Stimulated activated CD4-positive, alpha-beta T cell treated with anti-CD3 and anti-CD28 coated beads, TNF-alpha, amount 100 ng/mL, for 48 hours (primary cell): ENCODE measurements around the gene NSD1.
"Not testable (repeated sequence)": the region's sequence is repeated elsewhere in the genome, so short reads cannot be mapped to it uniquely, and the experiment has no call there.

Experiments
- DNase-seq, 3 donors: peaks; one replicate each; pipeline ENCODE4 v3.0.0-alpha.2; 2020; ENCODE audit warnings: low read depth in 3 of 3

The NSD1 gene

DNA sequence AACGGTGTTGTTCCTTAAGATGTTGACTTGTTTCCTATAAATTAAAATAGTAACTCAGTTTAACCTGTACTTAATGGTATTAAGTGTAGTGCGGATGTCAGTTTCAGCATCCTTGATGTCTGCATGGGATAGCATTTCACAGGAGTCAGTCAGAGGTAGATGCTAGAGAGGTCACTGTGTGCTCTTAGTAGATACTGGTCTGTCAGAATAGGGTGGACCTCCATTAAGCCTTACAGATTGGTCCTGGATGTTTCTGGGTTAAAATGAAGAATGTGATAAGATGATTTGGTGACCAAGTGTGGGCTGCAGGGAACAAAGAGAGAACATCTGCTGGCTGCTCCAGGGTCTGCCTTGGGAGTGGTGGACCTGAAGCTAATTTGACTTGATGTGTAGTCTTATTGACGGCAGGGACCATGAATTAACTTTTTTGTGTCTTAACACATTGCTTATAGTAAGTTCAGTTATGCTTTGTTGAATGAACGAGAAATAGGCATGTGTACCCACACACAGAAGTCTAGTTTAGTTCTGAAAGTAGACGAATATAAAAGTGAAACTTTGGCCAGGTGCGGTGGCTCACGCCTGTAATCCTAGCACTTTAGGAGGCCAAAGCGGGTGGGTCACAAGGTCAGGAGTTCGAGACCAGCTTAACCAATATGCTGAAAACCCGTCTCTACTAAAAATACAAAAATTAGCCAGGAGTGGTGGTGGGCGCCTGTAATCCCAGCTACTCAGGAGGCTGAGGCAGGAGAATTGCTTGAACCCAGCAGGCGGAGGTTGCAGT is 157.4 kb downstream of the NSD1 start:
- DNase-seq: no peak

DNA sequence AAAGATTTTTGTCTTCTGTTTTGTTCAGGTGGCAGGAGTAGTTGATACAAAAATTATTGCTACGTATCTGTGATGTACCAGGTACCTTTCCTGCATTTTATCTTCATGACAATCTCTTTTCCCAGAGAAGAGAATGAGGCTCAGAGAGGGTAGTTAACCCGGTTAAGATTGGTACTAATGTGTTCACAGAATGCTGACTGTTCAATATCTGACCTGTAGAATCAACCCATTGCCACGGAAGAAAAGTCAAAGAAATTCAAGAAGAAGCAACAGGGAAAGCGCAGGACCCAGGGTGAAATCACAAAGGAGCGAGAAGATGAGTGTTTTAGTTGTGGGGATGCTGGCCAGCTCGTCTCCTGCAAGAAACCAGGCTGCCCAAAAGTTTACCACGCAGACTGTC is 158.2 kb downstream of the NSD1 start:
- no peak for DNase-seq

DNA sequence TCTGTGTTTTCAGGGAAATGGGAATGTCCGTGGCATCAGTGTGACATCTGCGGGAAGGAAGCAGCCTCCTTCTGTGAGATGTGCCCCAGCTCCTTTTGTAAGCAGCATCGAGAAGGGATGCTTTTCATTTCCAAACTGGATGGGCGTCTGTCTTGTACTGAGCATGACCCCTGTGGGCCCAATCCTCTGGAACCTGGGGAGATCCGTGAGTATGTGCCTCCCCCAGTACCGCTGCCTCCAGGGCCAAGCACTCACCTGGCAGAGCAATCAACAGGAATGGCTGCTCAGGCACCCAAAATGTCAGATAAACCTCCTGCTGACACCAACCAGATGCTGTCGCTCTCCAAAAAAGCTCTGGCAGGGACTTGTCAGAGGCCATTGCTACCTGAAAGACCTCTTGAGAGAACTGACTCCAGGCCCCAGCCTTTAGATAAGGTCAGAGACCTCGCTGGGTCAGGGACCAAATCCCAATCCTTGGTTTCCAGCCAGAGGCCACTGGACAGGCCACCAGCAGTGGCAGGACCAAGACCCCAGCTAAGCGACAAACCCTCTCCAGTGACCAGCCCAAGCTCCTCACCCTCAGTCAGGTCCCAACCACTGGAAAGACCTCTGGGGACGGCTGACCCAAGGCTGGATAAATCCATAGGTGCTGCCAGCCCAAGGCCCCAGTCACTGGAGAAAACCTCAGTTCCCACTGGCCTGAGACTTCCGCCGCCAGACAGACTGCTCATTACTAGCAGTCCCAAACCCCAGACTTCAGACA is 160.4 kb downstream of the NSD1 start:
- no peak for DNase-seq

DNA sequence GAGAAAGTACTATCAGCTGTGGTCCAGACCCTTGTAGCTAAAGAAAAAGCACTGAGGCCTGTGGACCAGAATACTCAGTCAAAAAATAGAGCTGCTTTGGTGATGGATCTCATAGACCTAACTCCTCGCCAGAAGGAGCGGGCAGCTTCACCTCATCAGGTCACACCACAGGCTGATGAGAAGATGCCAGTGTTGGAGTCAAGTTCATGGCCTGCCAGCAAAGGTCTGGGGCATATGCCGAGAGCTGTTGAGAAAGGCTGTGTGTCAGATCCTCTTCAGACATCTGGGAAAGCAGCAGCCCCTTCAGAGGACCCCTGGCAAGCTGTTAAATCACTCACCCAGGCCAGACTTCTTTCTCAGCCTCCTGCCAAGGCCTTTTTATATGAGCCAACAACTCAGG is 161.1 kb downstream of the NSD1 start:
- DNase-seq: no peak

DNA sequence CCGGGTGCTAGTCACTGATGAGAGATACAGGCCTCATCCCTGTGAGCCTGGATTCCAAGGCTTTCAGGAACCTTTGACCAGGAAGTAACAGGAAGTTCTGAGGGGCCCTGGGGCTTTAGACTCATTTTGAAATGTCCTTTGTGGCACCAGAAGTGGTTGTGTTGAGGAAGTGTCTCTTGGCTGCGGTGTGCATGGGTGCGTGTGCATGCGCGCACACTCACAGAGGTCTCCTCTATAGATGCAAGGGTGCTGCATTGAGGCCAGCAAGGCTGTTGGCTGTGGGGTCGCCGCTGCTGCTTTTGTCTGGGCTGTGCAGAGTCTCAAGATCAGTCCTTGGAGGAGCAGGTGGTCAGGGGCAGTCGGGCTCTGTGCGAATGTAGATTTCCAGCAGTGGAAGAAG is 162.4 kb downstream of the NSD1 start:
- no peak for DNase-seq

DNA sequence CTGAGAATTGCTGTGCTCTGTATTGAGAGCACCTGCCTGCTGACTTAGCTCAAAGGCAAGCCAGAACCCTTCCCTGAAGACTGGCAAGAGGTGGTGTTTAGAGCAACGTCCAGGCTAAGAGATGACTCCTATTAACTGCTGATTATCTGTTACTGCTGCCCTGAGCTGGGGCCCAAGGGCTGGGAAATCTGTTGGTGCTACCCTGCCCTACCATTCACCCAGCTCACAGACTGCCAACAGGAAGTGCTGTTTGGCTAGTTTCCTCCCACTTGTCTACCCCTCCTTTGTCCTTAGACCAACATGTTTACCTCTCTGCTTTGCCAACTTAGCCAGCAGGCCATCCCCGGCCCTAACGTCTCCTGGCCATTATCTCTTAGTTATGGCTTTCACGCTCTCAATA is 163.0 kb downstream of the NSD1 start:
- DNase-seq: no peak

DNA sequence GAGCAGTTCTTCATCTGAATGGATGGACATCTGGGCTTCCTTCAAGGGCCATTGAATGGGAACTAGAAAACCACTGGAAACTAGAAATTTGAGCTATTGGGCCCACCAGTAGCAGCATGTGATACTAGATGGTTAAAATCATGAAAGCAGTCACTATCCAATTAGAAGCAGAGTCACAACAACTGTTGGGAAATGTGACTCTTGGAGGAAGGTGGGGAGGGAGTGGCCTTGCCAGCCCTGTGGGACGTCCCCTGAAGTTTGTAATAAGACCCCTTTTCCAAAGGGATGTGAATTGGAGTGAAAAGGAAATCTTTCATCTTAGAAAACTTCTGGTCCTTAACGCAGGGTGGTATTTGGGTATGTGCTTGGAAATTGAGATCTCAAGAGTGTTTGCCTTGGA is 164.3 kb downstream of the NSD1 start:
- DNase-seq: no peak

DNA sequence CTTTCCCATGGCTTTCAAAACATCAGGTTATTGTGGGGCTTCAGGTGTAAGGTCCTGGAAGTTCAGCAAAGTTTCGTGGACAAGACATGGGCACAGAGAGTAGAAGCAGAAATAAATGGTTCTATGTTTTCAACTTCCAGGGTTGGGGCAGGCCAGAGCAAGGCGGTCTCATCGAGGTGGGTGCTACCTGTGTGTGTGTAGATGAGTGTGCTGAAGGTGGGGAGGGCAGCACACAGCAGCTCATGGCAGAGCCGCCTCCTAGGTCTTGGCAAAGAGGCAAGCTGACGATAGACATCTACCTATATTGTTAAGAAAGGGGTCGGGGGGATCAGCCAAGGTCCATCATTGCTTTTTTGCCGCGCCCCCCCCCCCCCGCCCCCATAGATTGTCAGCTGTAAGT is 166.1 kb downstream of the NSD1 start:
- no peak for DNase-seq

DNA sequence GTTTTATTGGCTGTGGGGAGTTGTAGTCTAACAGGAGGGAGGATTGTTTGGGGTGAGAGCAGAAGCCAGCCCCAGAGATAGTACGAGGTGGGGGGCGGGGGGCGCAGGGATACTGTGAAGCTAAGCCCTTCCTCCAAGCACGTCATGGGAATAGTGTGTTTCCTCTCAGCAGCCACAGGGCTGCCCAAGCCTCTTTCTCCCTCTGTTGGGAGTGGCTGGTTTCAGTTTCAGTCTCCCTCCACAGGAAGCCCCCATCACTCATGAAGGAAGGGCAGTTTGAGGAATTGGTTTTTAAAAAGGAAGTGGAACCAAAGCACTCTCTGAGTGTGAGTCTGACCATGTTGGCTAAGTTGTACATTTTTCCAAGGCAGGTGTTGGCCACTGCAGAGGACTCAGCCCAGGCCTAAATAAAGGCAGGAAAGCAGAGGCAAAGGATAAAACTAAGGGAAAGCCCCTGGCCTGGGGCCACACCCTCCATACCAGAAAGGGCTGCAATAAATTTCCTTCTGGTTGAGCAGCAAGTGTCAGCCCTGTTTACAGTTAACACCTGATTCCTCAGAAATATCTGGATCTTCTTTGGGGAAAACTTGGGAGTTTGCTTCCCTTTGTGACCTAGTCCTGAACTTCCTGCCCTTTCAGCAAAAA is 166.8 kb downstream of the NSD1 start:
- no peak for DNase-seq

DNA sequence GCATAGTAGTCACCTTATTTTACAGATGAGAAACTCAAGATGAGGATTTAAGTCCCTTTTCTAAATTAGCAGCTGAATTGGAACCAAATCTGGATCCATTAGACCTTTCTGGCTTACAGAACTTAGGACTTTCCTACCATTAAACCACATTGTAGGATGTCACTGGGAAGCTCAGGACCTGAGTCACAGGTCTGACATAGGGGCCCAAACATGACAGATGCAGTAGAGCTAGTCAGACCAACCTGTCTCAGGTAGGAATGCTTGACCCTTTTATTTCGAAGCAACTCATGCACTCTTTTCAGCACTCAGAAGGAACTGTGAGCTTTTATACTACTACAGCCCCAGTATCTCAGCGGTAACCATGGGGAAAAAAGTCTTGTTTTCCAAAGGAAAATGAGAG is 167.4 kb downstream of the NSD1 start:
- DNase-seq: no peak

DNA sequence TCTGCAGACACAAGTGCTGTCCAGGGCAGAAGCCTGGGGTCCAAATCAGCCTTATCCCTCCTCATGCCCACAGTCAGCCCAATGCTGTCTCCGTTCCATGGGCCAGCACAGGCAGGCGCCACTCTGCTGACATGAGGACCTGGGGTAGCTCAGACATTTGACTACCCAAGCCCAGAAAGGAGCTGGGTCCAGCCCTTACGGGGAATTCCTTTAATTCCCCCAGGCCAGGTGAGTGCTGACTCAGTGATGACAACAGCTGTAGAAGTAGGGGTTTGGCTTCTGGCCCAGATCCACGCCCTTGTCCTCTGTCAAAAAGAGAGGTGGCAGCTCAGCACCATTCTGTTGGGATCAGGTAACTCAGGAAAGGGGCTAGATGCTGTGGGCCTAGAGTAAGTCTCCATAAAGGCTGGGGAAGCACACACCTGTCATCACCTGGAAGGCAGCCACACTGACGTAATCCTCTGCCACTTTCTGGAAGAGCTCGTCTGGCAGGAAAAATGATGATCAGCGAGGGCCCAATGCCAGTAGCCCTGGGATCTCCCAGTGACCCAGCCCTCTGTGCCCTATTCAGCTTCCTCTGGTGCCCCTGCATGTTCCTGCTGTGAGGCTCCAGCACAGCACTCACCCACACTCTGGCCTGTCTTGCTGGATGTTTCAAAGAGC is 168.1 kb downstream of the NSD1 start:
- no peak for DNase-seq

DNA sequence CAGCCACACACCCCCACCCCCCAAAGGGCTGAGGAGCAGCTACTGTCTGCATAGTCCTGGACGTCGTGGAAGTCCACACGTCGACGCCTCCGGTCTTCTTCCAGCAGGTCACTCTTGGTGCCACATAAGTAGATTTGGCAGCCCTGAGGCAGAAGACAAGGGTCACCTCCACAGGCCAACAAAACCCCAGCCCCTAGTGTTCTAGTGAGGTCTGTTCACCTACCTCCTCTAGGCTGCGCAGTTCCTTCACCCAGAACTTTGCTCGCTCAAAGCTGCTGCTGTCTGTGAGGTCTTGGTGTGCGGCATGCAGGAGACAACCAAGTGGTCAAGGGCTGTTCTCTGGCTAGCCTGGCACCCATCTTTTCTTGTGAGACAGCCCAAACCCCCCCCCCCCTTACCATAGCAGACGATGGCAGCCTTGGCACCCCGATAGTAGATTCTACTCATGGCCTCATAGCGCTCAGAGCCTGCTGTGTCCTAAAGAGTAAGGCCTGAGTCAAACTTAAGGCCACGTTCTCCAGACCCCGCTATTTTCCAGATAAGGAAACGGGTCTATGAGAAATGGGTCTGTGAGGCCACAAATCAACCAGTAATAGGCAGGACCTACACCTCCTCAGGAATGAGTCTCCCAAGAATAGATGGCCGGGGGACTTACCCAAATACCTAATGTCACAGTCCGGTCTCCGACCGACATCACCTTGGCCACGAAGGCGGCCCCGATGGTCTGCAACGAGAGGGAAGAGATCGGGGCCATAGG is 169.0 kb downstream of the NSD1 start:
- no peak for DNase-seq

DNA sequence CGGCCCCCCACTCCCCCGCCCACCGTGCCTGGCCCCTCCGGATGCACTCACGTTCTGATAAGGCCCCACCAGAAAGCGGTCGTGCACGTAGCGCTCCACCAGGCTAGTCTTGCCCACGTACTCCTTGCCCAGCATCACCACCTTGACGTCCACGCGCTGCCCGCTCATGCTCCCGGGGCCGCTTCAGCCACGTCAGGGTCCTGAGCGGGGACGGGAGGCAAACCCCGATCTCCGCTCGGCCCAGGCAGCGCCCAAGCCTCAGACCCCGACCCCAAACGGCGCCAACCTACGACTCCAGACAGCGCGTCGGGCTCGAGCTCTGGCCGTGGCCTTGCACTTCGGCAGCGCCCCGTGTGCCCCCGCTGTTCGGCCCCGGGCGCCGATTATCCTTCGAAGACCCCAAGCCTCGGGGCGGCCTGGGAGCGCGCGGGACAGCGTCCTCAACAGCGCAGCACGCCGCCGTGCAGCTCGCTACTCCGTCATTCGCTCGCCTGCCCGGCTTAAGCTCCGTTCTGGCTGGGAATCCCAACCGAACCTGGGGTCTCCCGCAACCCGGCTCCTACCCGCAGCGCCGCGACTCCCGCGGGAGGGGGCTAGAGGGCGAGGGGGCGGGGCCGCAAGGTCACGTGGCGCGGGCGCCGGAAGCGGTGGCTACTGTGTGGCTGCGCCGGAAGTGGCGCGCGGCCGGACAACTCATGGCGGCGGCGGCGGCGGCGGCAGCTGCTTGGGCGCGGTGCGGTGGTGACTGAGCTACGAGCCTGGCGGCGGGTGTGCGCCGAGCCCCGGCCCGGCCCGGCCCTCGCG is 169.8 kb downstream of the NSD1 start, which contains the start of the genes PRELID1 and RAB24:
TSS of gene PRELID1 (plus strand) at position 679 of the 804 bp plus-strand sequence. CDS start 187 bp downstream, outside the sequence.
TSS of gene RAB24 (minus strand) at position 599 of the 804 bp plus-strand sequence. CDS start at position 168, 431 bp downstream.
- peak; percentile 79 to 88 (median 85) for DNase-seq

DNA sequence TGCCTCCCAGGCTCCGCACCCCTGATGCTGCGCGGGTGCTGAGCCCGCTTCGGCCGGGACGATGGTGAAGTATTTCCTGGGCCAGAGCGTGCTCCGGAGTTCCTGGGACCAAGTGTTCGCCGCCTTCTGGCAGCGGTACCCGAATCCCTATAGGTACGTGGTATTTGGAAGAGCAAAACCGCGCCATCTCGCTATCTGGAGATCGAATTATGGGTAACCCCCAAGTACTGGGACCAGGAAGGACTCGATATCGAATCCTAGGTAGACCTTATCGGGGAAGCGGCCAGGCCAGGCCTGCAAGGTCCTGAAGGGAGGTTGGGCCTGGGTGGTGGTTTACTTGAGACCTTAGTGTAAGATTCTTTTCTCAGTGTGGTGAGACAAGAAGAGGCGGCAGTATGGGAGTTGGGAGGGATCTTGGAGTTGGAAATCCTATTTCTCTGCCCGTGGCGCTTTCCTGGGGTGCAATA is 170.4 kb downstream of the NSD1 start:
- DNase-seq: no peak

DNA sequence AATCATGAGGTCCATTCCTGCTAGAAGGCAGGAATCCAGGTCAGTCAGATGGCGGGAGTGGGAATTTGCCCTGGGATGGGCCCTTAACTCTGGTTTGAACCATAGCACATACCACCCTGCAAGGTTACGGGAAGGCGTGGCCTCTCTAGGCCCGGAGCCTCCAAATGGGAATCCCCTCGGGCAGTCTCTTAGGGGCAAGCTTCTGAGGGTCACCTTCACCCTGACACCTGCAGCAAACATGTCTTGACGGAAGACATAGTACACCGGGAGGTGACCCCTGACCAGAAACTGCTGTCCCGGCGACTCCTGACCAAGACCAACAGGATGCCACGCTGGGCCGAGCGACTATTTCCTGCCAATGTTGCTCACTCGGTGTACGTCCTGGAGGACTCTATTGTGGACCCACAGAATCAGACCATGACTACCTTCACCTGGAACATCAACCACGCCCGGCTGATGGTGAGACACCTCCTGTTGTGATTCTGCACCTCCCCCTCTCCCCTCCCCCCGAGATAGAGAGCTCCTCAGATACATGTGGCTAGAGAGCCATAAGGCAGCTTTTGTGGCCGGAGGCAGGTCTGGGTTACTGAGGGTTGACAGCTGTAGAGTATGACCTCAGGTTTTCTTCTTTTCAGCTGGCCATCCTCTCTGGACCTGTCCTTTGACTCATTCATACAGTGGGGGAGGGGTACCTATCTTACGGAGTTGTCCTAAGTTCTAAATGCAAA is 171.0 kb downstream of the NSD1 start:
- no peak for DNase-seq

DNA sequence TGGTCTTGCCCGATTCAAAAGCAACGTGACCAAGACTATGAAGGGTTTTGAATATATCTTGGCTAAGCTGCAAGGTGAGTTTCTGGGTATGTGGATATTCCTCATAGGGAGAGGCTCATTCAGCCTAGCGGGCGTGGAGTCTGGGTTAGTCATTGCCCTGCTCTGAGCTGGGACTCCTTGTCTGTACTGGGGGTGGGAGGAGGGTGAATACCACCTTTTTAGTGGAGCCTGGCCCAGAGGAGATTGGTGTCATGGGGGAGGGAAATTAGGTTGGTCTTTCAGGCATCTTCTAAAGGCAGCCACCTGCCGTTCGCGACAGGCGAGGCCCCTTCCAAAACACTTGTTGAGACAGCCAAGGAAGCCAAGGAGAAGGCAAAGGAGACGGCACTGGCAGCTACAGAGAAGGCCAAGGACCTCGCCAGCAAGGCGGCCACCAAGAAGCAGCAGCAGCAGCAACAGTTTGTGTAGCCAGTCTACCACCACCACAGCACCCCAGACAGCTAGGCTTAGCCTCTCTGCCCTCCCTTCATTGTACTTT is 172.6 kb downstream of the NSD1 start:
- DNase-seq: not testable (repeated sequence)

DNA sequence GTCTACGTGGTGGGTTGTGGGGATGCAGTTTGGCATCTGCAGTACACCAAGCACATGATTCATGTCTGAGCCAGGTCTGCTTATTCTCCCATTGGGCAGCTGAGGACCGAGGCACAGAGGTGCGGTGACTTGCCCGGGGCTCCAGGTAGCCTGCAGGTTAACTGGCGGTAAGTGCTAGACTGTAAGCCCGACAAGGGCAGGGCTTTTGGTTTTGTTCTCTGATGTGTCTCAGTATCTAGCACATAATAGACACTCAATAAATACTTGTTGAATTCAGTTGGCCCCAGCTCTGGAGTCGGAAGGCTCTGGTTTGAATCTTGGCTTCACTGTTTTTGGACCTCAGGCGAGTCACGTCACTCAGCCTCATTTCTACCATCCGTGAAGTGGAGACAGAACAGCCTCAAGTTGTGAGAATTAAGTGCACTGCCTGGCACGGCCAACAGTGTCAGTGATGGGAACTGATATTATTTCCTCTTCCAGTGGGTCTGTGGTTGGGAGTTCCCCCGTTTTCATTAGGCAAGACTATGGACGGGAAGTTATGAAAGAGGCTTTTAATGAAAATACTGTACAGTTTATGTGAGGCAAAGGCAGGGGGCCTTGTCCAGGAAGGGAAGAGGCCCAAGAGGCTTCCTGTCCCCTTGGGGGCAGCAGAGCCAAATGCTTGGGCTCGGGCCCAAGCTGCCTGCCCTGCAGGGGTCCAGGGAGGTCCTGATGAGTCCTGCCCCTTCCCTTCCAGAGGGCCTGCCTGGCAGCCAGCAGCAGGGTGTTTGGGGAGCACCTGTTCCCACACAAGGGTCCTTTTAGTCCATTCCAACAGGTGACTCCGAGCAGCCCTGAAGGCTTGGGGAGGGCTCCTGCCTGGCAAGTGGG is 173.3 kb downstream of the NSD1 start:
- no peak for DNase-seq
